Measurements from ENCODE around the gene TKTL1.

The TKTL1 gene

DNA sequence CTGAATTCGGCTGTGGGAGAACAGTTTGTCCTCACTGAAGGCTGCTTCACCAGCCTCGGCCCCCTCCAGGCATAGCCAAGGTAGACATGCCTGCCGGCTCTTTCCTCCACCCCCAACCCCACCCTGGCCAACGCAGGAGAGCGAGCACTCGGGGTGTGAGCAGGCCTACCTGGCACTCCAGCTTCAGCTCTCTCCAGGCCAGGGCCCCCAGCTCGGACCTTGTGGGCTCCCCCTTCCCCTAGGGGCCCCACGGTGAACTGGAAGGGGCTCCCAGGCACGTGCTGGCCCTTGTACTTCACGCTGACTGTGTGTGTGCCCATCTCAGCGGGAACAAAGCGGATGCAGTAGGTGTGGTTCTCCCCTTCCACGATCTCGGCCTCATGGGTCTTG lies 56.4 kb downstream of the TKTL1 start:
- Histone ChIP-seq H2AFZ (ENCODE audit: low read depth, low read length, severe bottlenecking) (no peak overlapping the region), H3F3A (ENCODE audit: insufficient read depth) (peaks cover 6% of the 10 kb centered on the region; the same call in 1 of the 2 replicates), H3K9me2 (replicated peaks; ENCODE audit: insufficient read depth, low read length) (no peaks in the 10 kb centered on the region), H3K9me3 (ENCODE audit: insufficient read depth, low read length) (no peaks in the 10 kb centered on the region), H4K20me1 (ENCODE audit: low read depth, low read length) (no peaks in the 10 kb centered on the region), H3K4me3 (ENCODE audit: insufficient read depth, low read length, poor library complexity, severe bottlenecking) (no peak overlapping the region), H3K4me2 (ENCODE audit: low read depth, low read length, poor library complexity, severe bottlenecking) (no peak overlapping the region), H3K79me2 (ENCODE audit: insufficient read depth, low read length) (no peaks in the 10 kb centered on the region), H3K36me3 (ENCODE audit: low read length) (no peaks in the 10 kb centered on the region), H3K27me3 (ENCODE audit: low read length) (no peaks in the 10 kb centered on the region), H3K9ac (ENCODE audit: low read length) (no peak overlapping the region), H3K27ac (ENCODE audit: low read depth, low read length) (no peak overlapping the region)
- no peak for TF ChIP-seq EZH2phosphoT487 (conservative IDR thresholded peaks at IDR 0.05; ENCODE audit: low read length)
- TF ChIP-seq, protein P1, sequence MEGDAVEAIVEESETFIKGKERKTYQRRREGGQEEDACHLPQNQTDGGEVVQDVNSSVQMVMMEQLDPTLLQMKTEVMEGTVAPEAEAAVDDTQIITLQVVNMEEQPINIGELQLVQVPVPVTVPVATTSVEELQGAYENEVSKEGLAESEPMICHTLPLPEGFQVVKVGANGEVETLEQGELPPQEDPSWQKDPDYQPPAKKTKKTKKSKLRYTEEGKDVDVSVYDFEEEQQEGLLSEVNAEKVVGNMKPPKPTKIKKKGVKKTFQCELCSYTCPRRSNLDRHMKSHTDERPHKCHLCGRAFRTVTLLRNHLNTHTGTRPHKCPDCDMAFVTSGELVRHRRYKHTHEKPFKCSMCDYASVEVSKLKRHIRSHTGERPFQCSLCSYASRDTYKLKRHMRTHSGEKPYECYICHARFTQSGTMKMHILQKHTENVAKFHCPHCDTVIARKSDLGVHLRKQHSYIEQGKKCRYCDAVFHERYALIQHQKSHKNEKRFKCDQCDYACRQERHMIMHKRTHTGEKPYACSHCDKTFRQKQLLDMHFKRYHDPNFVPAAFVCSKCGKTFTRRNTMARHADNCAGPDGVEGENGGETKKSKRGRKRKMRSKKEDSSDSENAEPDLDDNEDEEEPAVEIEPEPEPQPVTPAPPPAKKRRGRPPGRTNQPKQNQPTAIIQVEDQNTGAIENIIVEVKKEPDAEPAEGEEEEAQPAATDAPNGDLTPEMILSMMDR (IDR thresholded peaks at IDR 0.05; ENCODE audit: insufficient read depth, low read length, poor library complexity, severe bottlenecking), result no peak

DNA sequence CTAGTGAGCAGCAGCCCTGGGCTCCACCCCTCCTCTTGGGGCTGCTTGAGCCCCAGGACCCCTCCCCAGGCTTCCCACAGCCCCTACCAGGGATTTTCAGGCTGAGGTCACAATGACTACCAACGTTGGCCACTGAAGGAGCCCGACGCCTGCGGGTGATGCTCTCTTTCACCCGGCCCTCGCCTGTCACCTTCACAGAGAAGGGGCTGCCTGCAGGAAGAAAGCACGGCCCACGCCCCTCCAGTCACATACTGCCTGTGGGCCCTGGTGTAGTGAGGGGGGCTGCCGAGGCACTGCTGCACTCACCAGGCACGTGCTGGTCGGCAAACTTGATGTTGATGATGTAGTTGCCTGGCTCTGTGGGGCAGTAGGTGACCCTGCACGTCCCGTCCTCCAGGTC lies 56.9 kb downstream of the TKTL1 start:
- no peaks in the 10 kb centered on the region for H3K36me3 ChIP-seq (ENCODE audit: low read length)

DNA sequence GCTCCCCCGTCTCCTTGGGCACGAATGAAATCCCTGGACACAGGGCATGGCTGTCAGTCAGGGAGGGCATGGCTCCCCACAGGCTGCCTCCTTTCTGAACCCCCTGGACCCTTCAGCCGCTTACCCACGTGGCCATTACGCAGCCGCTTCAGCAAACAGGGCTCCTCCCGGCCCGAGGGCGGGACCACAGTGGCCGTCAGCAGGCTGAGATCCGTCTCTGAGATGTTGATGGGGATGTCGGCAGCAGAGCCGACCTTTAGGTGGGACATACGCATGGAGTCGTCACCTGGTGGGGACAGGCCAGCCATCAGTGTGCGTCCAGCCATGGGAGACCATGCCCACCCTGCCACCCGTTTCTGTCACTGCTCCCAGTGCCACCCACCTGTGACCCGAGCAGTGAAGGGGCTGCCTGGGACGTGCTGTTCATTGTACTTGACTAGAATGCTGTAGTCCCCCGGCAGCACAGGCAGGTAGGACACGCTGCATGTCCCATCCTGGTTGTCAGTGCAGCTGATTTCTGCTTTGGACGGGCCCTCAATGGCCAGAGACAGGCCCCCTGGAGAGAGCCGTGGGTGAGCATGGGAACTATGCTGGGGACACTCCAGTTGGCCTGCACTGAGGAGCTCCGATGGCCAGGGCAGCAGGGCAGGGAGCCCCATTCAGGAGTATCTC lies 57.7 kb downstream of the TKTL1 start:
- H3K27me3 ChIP-seq (ENCODE audit: low read length), result no peaks in the 10 kb centered on the region
- no peaks in the 10 kb centered on the region for H3K36me3 ChIP-seq (ENCODE audit: low read length)
- H3F3A ChIP-seq (ENCODE audit: insufficient read depth), result no peaks in the 10 kb centered on the region
- no peaks in the 10 kb centered on the region for H3K9me2 ChIP-seq (replicated peaks; ENCODE audit: insufficient read depth, low read length)
- no peak overlapping the region for H3K4me3 ChIP-seq (ENCODE audit: insufficient read depth, low read length, poor library complexity, severe bottlenecking)
- H3K9ac ChIP-seq (ENCODE audit: low read length), result no peak overlapping the region
- no peaks in the 10 kb centered on the region for H3K79me2 ChIP-seq (ENCODE audit: insufficient read depth, low read length)
- TF ChIP-seq, protein P1 (IDR thresholded peaks at IDR 0.05; ENCODE audit: insufficient read depth, low read length, poor library complexity, severe bottlenecking), result no peak
- TF ChIP-seq EZH2phosphoT487 (conservative IDR thresholded peaks at IDR 0.05; ENCODE audit: low read length), result no peak
- no peak overlapping the region for H3K27ac ChIP-seq (ENCODE audit: low read depth, low read length)
- H4K20me1 ChIP-seq (ENCODE audit: low read depth, low read length), result no peaks in the 10 kb centered on the region
- H3K4me2 ChIP-seq (ENCODE audit: low read depth, low read length, poor library complexity, severe bottlenecking), result no peak overlapping the region
- no peak overlapping the region for H2AFZ ChIP-seq (ENCODE audit: low read depth, low read length, severe bottlenecking)
- no peaks in the 10 kb centered on the region for H3K9me3 ChIP-seq (ENCODE audit: insufficient read depth, low read length)

More for the DNA sequence above, 56.9 kb downstream of the TKTL1 start:
- Histone ChIP-seq H3K9ac (ENCODE audit: low read length) (no peak overlapping the region), H3K9me3 (ENCODE audit: insufficient read depth, low read length) (no peaks in the 10 kb centered on the region), H3K4me2 (ENCODE audit: low read depth, low read length, poor library complexity, severe bottlenecking) (no peak overlapping the region), H3K79me2 (ENCODE audit: insufficient read depth, low read length) (no peaks in the 10 kb centered on the region), H3F3A (ENCODE audit: insufficient read depth) (peaks cover 2% of the 10 kb centered on the region; the same call in 1 of the 2 replicates), H3K9me2 (replicated peaks; ENCODE audit: insufficient read depth, low read length) (no peaks in the 10 kb centered on the region), H3K27me3 (ENCODE audit: low read length) (no peaks in the 10 kb centered on the region), H3K27ac (ENCODE audit: low read depth, low read length) (no peak overlapping the region), H3K4me3 (ENCODE audit: insufficient read depth, low read length, poor library complexity, severe bottlenecking) (no peak overlapping the region), H4K20me1 (ENCODE audit: low read depth, low read length) (no peaks in the 10 kb centered on the region), H2AFZ (ENCODE audit: low read depth, low read length, severe bottlenecking) (no peak overlapping the region)
- no peak for TF ChIP-seq EZH2phosphoT487 (conservative IDR thresholded peaks at IDR 0.05; ENCODE audit: low read length)
- TF ChIP-seq, protein P1 (IDR thresholded peaks at IDR 0.05; ENCODE audit: insufficient read depth, low read length, poor library complexity, severe bottlenecking), result no peak
